HG03196 (cell line): Measurements from ENCODE around the gene ABHD14A.

ENCODE experiments used
- ATAC-seq: cut with Tn5 transposase; IDR thresholded peaks from one replicate; pipeline ENCODE4 v1.9.1; 2021; ENCODE audit not compliant: unreplicated experiment

Gene ABHD14A

DNA sequence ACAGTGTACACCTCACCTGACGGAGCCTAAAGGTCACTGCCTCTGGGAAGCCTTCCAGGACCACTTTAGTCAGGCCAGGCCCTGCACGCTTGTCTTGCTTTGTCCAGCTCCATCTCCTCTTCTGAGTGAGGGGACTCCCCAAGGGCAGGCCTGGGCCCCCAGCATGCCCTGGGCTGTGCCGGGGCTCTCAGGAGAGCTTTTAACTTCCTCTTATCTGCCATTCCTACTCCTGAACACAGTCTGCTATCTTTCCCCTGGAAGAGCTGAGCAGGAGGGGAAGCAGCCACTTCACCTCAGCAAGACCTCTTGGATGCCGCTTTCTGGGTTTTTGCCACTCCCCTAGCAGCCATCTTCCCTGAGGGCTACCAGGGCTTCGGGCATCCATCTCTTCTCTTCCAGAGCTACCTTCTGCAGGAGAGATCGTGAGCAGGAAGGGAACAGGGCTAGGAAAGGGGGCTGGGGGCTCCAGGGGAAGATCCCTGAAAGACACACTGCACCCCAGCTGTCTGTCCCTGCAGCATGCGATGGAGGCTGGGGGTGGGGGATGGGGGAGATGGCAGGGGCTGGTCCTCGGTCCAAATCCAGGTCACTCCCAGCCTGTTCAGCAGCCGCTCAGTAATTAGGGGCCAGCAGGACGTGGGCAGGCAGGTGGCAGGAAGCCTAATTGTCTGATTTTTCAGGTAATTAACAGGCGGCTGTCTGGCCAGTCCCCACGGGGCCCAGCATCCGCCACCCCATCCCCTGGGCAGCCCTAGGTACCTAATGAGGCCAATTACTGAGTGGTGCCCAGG, 40.8 kb downstream of the ABHD14A start:
- no peak for ATAC-seq

DNA sequence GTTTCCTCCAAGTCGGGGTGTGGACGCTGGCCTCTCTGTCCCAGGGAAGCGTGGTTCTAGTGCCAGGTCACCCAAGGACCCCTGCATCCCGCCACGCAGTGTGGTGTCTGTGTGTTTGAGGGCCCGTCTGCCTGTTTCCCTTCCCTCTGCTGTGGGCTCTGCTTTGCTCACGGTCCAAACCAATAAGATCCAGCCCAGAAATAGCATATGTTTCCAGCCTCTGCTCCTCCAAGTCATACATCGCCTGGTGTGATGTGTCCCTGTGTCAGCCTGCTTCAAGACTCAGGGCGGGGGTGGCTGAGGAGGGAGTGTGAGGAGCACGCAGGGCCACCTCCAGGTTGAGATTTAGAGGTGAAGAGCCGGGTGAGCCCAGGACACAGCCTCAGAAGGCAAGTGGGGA, 42.7 kb downstream of the ABHD14A start:
- no peak for ATAC-seq

DNA sequence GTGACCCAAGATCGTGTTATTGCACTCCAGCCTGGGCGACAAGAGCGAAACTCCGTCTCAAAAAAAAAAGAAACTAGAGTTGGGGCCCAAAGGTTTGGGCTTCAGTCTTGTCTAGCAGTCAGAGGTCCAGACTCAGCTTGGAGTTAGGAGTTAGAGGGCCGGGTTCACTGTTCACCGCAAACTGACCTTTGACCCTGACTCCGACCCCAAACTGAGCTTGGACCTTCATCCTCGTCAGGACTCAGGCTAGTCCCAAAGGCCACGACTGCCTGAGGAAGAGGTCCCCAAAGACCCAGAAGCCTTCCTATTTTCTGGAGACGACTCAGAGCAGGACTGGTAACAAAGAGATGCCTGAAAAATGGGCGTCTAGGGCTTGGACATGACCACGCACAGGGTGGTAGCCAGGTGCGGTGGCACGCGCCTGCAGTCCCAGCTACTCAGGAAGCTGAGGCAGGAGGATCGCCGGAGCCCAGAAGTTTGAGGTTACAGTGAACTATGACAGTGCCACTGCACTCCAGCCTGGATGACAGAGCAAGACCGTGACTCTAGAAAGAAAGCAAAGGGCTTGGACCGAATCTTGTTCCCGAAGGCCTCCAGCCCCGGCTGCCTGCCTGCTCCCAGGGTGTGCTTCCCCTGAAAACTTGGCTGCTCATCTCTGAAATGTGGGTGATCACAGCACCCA, 43.6 kb downstream of the ABHD14A start:
- no peak for ATAC-seq

DNA sequence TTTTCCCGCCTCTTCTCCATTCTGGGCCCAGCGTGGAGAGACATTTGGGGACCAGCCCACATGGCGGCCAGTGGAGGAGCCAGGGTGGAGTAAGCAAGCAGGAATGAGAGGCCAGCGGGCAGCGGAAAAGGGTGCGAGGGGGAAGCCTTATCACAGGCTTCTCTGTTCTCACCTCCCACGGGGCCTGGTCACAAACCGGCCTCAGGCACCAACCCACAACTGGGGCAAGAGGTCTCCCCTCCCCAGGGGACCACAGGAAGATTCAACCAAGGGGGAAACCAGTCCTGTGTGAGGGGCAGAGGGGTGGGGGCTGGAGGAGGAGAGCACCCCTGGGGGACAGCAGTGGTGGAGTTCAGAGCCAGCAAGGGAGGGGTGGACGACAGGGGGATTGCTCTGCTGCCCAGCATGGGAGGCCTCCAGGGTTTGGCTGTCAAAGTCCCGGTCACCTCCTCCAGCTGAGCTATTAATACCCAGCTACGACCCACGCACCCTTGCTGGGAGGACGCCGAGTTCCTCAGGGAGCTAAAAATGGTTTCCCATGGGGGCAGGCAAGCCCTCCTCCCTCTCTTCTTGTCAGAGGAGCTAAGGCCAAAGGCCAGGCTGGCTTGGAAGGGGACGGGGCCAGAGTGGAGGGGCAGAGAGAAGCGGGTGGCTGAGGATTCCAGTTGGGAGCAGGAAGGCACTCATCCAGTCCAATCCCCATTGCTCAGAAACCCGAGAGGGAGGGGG, 44.7 kb downstream of the ABHD14A start:
- ATAC-seq: no peak

DNA sequence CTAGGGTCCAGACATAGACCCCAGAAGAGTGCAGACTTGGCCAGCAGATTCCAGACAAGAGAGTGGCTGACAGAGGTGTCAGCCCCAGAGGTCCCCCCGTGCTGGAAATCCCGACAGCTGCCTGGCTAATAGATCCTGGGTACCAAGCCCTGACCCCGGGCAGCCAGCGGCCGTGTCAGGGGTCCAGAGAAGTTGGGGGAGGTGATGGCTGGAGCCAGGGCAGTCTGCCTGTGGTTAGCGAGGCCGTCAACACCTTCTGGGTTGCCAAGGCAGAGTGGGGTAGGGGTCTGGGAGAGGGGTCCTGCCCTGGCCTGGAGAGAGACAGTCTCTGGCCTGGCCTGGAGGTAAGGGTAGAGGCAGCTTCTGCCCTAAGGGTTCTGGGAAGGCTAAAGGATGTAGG, 45.9 kb downstream of the ABHD14A start:
- no peak for ATAC-seq

DNA sequence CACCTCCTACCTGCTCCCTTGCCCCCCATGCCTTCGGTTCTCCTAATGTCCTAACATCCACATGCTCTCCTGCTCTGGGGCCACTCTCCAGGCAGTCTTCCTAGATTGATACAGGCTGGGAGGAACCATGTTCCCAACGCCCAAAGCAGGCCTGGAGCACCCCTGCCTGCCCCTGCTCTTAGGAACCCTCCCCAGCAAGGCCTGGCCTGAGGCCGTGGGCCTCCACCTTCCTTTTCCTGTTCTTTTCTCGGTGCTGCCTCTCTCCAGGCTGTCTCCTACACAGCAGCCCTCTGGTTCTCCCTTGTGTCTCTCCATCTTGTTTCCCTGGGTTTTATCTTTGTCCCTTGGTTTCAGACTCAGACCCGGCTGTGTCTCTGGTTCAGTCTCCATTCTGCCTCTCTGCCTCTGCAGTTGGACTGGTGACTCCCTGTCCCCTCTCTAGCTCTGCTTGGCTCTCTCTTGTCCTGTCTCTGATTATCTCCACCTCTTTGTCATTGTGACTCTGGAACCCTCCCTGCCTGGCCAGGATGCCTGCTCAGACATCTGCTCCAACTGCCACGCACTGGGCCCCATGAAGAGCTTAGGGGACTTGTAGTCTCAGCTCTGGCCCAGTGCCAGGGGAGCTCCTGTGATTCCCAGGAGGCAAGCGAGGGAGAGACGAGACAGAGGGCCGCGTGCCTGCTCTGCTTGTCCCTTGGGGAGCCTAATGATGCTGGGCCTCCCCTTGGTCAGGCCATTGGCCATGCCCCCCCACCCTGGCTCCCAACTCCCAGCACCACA, 46.8 kb downstream of the ABHD14A start:
- no peak for ATAC-seq

DNA sequence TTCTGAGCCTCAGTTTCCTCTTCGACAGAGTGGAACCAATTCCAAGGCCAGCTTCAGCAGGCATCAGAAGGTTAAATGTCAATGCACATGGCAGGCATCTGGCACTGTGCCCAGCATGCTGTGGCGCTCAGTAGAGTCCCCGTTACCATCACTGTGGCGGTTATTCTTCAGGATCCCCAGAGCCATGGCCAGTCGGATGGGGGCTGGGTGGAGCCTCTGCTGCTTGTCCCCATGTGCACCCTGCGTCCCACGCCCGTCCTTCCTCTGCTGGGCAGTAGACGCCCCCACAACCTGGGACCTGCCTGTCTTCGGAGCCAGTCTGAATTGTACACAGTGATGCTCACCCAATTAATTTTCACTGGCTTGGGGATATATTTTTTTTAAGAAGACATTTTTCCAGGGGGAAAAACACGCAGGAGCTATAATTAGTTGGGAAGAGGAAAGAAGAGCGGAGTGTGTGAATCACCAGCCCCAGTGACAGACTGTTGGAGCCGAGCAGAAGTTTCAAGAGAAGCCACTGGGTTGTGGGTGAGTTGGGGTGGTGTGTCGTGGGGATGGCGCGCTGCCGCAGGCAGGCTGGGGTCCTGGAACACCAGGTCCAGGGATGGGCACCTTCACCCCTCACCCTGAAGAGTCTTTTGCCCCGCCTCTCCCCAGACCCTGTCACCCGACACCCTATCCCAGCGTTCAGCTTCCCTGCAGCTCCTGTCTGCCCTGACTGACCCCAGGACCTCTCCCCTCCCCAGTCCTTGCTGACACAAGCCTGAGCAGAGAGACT, 47.6 kb downstream of the ABHD14A start:
- no peak for ATAC-seq

DNA sequence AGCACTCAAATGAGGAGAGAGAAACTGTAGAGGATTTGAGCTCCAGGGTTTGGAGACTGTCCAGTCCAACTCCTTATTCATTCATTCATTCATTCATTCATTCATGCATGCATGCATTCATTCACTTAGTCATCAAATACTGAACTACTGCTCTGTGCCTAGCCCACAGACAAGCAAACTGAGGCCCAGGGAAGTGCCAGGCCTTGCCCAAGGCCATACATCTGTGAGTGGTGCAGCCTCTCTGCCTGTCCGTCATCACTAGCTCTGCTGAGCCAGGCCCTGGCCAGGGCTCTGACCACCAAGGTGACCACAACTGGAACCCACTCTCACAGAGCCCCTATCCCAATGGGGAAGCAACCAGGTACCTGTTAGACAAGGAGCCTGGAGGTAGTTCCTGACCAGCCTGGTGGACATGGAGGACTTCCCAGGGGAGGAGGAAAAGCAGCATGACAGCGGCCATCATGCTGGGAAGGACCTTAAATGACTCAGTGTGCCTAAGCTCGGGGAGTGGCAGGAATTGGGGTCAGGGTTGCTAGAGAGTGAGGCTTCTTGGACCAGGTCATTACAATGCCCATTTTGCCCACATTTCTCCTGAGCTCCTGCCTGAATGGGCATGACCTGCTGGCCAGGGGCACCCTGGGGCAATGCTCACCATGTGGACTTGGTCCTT, 48.4 kb downstream of the ABHD14A start:
- ATAC-seq: no peak

DNA sequence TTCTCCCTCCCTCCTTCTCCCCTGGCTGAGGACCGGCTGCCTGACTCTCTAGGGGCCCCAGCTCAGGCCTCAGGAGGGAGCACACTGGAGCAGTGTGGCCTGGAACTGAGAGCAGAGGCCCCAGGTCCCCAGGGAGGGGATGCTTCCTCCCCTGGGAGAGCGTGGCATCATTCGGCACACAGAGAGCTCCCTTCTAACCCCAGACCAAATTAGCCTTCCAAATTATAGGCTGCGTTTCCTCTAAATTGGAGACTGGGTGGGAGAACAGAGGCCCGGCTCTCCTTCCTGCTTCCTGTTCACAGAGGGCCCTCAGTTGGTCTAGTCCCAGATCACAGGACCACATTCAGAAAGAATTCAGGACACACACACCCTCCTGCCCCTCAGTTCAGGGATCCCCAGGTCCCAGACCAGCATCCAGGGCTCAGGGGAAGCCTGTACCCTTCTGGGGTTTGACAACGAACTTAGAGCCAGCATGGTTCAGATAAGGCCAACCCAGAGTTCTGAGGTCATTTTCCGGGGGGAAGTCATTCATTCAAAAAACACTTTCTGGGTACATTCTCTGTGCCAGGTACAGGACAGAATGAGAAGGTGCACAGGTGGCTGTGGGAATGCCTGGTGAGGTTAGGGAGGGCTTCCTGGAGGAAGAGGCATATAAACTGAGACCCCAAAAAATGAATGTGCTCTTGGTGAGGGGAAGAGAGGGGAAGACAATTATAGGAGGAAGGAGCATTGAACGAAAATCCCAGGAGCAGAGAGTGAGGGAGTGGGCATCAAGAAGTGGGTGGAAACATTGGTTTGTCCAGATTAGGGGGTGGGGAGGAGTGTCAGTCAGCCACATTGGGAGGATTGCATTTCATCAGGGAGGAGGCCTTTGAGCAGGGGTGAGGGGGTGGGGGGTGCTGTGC, 49.2 kb downstream of the ABHD14A start:
- peak; percentile 66 for ATAC-seq

DNA sequence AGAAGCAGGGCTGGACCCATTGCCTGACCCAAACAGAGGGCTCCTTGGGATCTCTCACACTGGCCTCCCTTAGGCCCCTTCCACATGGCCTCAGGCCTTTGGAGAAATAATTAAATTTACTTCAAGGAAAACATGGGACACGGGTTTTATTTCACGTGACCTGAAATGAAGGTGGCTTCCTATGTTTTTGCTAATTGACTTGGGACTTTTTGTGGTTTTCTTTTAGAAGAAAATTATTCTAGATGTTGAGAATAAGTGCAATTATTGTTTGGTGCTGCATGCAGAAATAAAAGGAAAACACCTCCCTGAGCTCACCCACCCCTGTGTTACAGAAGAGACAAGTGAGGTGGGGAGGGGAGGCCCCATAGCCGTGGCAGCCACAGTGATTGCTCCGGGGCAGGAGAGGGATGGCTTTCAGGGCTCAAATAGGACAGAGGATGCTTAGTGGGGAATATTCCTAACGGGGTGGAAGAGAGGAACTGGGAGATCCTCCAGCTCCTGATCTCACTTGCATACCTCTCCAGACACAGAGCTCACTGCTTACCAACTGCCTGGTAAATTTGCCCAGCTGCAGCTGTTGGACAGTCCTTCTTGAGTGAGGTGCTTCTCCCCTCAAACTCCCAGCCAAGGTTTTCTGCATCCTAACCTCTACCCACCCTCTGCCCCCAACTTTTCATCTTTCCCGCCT, 50.0 kb downstream of the ABHD14A start:
- ATAC-seq: no peak

DNA sequence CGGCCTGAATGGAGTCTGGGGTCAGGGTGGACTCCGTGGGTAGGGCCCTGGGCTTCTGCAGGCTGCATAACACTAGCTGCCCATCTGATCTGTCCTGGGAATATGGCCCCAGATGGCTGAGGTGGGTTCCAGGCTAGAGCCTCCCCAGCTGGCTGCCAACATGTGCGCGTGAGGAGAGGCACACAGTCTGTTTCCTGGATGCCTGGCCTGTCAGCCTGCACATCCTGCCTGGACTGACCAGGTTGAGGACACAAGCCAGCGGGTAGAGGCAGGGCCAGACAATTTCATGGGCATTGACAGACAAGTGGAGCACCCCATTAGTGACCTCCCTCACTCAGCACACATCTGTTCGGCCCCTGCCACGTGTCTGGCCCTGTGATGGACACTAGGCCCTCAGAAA, 50.6 kb downstream of the ABHD14A start:
- no peak for ATAC-seq

DNA sequence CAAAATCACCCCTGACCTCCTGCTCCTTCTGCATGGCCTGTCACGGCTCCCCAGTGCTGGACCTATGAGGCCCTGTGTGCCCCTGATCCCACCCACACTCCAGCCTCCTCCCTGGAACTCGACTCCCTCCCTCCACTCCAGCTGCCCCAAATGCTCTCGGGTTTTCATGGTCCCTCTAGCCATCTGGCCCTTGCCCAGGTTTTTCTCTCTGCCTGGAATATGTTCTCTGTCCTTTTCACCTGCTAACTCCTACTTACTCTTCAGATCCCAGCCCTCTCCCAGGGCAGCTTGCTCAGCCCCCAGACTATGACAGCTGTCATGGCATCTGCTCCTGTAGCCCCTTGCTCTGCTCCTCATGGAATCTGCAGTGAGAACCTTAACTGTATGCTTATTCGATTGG, 51.2 kb downstream of the ABHD14A start:
- no peak for ATAC-seq

DNA sequence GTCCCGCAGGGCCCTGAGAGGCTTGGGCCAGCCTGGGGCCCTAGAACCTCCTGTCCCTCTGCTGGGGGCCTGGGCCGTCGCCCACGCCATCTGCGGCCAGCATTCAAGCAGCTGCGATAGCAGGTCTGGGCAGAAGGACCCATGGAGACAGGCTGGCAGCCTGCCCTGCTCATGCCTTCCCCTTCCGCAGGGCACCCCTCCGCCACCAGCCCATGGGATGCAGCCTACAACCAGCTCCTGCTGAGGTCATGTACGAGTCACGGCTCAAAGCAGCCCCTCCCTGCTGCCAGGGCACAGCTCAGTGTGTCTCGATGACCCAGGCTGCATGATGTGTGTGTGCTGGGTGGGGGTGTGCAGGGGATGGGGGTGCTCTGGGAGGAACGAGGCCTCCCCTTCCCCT, 53.7 kb downstream of the ABHD14A start:
- no peak for ATAC-seq

DNA sequence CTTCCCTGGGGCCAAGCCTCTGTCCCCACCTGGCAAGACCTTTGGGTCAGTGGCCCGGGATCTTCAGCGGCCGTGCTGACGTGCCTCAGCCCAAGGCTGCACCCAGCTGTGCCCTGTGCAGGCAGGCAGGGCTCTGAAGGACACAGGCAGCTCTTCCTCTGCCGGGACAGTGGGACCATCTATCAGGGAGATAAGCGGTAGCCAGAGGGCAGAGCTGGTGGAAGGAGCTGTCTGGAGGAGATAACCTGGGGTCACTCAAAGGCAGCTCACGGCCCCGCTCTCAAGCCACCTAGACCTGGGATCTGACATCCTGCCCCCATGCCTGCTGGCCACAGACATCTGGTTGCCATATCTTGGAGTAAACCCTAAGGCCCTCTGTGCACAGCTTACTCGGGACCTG, 54.2 kb downstream of the ABHD14A start:
- no peak for ATAC-seq

DNA sequence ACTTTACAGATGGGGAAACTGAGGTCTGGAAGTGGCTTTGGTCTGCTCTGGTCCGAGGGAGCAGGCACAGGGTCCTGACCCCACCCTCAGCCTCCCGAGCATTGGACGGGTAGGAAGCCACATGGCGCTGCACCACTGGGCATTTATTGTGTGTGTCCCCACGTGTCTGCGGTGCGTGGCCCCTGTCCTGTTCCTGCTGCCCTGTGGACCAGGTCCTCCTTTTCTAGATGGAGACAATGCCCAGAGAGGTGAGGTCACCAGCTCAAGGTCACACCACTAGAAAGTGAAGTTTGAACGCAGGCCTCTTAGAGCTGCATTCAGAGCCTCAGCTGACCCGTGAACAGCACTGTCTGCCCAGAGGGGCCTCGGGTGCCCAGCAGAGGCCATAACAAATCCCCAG, 54.7 kb downstream of the ABHD14A start:
- ATAC-seq: no peak
